K562 (cell line): ENCODE results near the gene P4HTM. TPM values are rescaled to one million over a fixed set of nuclear protein-coding genes. Genes with fewer than 3 reads are reported as not detected.

ENCODE experiments used
- ATF6 ChIP-seq: sonication (generic); formaldehyde crosslinking; IDR thresholded peaks from 2 replicates; pipeline ENCODE4 v1.4.0; 2020; ENCODE audit warnings: mild to moderate bottlenecking, missing genetic modification reagents
- CBX2 ChIP-seq: fragments of 200-600 bp; sonication (generic); IDR thresholded peaks from one replicate; pipeline ENCODE4 v1.6.1; 2012; ENCODE audit warnings: mild to moderate bottlenecking, low read length, inconsistent platforms; ENCODE audit not compliant: insufficient read depth, poor library complexity, severe bottlenecking
- CHAMP1 ChIP-seq: fragments of 450-650 bp; IDR thresholded peaks from 2 replicates; pipeline ENCODE4 v1.6.1; 2016; ENCODE audit warnings: mild to moderate bottlenecking
- CHD1 ChIP-seq: fragments of 200-600 bp; sonication (generic); IDR thresholded peaks from one replicate; pipeline ENCODE4 v1.6.1; 2012; ENCODE audit warnings: mild to moderate bottlenecking, moderate library complexity, low read length, inconsistent platforms
- EP400 ChIP-seq: fragments of 450-650 bp; IDR thresholded peaks from 2 replicates; pipeline ENCODE4 v1.6.1; 2017; ENCODE audit warnings: antibody characterized with exemption, mild to moderate bottlenecking, moderate library complexity
- ERF ChIP-seq: fragments of 450-650 bp; formaldehyde crosslinking; IDR thresholded peaks from 2 replicates; pipeline ENCODE4 v1.4.0; 2020; ENCODE audit warnings: mild to moderate bottlenecking, mixed read lengths
- FOSL1 ChIP-seq: fragments of 200-800 bp; sonication (Bioruptor generic); conservative IDR thresholded peaks from 2 replicates; pipeline ENCODE4 v1.6.1; 2016; ENCODE audit warnings: missing genetic modification characterization, missing compliant biosample characterization
- MAZ ChIP-seq, 2 experiments: fragments of 450-650 bp in 1 of 2; sonication (generic) in 1 of 2; formaldehyde crosslinking; IDR thresholded peaks in 1 of 2; conservative IDR thresholded peaks in 1 of 2; 2 replicates each; pipeline versions ENCODE4 v1.4.0 to v1.5.0; 2020; ENCODE audit warnings: mild to moderate bottlenecking in 1 of 2, missing genetic modification reagents in 1 of 2
- MEIS2 ChIP-seq: fragments of 450-650 bp; IDR thresholded peaks from 2 replicates; pipeline ENCODE4 v1.6.1; 2014; ENCODE audit warnings: mild to moderate bottlenecking; ENCODE audit not compliant: partially characterized antibody
- MTA3 ChIP-seq: fragments of 450-650 bp; formaldehyde crosslinking; IDR thresholded peaks from 2 replicates; pipeline ENCODE4 v1.6.1; 2017; ENCODE audit warnings: mild to moderate bottlenecking, borderline replicate concordance
- NR2C2 ChIP-seq, 2 experiments: fragments of 200-800 bp in 1 of 2; sonication (Bioruptor generic) in 1 of 2; sonication (generic) in 1 of 2; formaldehyde crosslinking in 1 of 2; IDR thresholded peaks; 2 replicates each; pipeline versions ENCODE4 v1.6.1 to v1.8.0; 2016 to 2022; ENCODE audit warnings: mild to moderate bottlenecking in 1 of 2, missing compliant biosample characterization in 1 of 2, missing genetic modification characterization in 1 of 2, missing genetic modification reagents in 1 of 2
- NRF1 ChIP-seq, 2 experiments: fragments of 450-650 bp; IDR thresholded peaks in 1 of 2; conservative IDR thresholded peaks in 1 of 2; 2 replicates each; pipeline ENCODE4 v1.6.1; 2014; ENCODE audit warnings: mild to moderate bottlenecking in 2 of 2
- PTRF ChIP-seq: fragments of 450-650 bp; IDR thresholded peaks from 2 replicates; pipeline ENCODE4 v1.6.1; 2016; ENCODE audit warnings: mild to moderate bottlenecking, missing genetic modification characterization, missing compliant biosample characterization
- PURB ChIP-seq: sonication (generic); formaldehyde crosslinking; IDR thresholded peaks from 2 replicates; pipeline ENCODE4 v1.9.0; 2021; ENCODE audit warnings: low read depth, mild to moderate bottlenecking, missing genetic modification reagents
- RBM25 ChIP-seq: fragments of 200-400 bp; formaldehyde crosslinking; IDR thresholded peaks from 2 replicates; pipeline ENCODE4 v1.6.1; 2018; ENCODE audit warnings: low read length, low read depth, moderate library complexity; ENCODE audit not compliant: severe bottlenecking
- RUNX1 ChIP-seq: sonication (generic); IDR thresholded peaks from 2 replicates; pipeline ENCODE4 v1.6.1; 2016; ENCODE audit warnings: antibody characterized with exemption, low read depth
- SRSF3 ChIP-seq: fragments of 200-400 bp; formaldehyde crosslinking; IDR thresholded peaks from 2 replicates; pipeline ENCODE4 v1.6.1; 2016; ENCODE audit warnings: mild to moderate bottlenecking, low read length, moderate library complexity; ENCODE audit not compliant: insufficient read depth
- TAF7 ChIP-seq: fragments of 450-650 bp; IDR thresholded peaks from 2 replicates; pipeline ENCODE4 v1.6.1; 2016; ENCODE audit warnings: missing genetic modification characterization, missing compliant biosample characterization
- TCF7L2 ChIP-seq: fragments of 150-350 bp; IDR thresholded peaks from 2 replicates; pipeline ENCODE4 v1.6.1; 2016; ENCODE audit warnings: low read depth, mild to moderate bottlenecking, low read length, moderate library complexity
- U2AF1 ChIP-seq: fragments of 200-400 bp; formaldehyde crosslinking; optimal IDR thresholded peaks from 2 replicates; pipeline ENCODE3; 2017; ENCODE audit warnings: mild to moderate bottlenecking, low read depth, low read length, moderate library complexity
- YY1 ChIP-seq, 3 experiments: IDR thresholded peaks; 2 replicates each; pipeline ENCODE4 v1.6.1; 2011; ENCODE audit warnings: low read length in 2 of 3, mild to moderate bottlenecking in 2 of 3, moderate library complexity in 2 of 3, borderline replicate concordance in 1 of 3, control low read depth in 1 of 3, low read depth in 1 of 3; ENCODE audit not compliant: insufficient read depth in 3 of 3, insufficient replicate concordance in 2 of 3, control insufficient read depth in 1 of 3, insufficient read length in 1 of 3; ENCODE audit errors: extremely low read depth in 1 of 3
- ZBTB17 ChIP-seq: fragments of 450-650 bp; formaldehyde crosslinking; IDR thresholded peaks from 2 replicates; pipeline ENCODE4 v1.4.0; 2020; ENCODE audit warnings: mild to moderate bottlenecking
- ZC3H4 ChIP-seq: sonication (generic); formaldehyde crosslinking; IDR thresholded peaks from 2 replicates; pipeline ENCODE4 v1.9.0; 2021; ENCODE audit warnings: missing genetic modification reagents, borderline replicate concordance
- polyA plus RNA-seq, 8 experiments: library from polyadenylated mRNA; depleted of rRNA in 4 of 8; stranded (reverse) in 5 of 8; unstranded in 3 of 8; fragments of >200 nt; fragmentation: Nextera tagmentation in 2 of 8; fragmentation: Illumina TruSeq in 1 of 8; extraction: Ambion mirVana in 2 of 8; extraction: Trizol in 1 of 8; gene quantifications; 2 replicates each; pipeline versions ENCODE4 v1.2.1 to v1.2.3, GENCODE V29; 2011 to 2014; ENCODE audit warnings: inconsistent platforms in 1 of 8, missing spikeins in 1 of 8
- total RNA-seq, 7 experiments: library from RNA; depleted of rRNA in 6 of 7; stranded (reverse); fragments of >200 nt in 6 of 7; fragmentation: Illumina TruSeq in 2 of 7; extraction: Trizol in 2 of 7; gene quantifications; 2 replicates each; pipeline versions ENCODE4 v1.2.1 to v1.2.3, GENCODE V29; 2011 to 2021; ENCODE audit warnings: low replicate concordance in 1 of 7

The P4HTM gene
- total and polyA plus RNA-seq, 9 of the 15 experiments (the other 6 are each of a cell fraction or from before 2014, with no cell fraction given): 0.09 to 0.66 (median 0.25) TPM; not detected in 2

- TF ChIP-seq NRF1 (conservative IDR thresholded peaks at IDR 0.05 in 1 of 2, IDR thresholded peaks at IDR 0.05 in 1 of 2) (peak; percentile 91 to 93), YY1 (IDR thresholded peaks at IDR 0.05; ENCODE audit: borderline replicate concordance in 1 of 3, control insufficient read depth in 1 of 3, extremely low read depth in 1 of 3, insufficient read depth in 3 of 3, insufficient read length in 1 of 3, insufficient replicate concordance in 2 of 3, low read depth in 1 of 3, low read length in 2 of 3) (no peak), FOSL1 (tag) (no peak), CBX2 (no peak), MAZ (CRISPR knock-in tag; conservative IDR thresholded peaks at IDR 0.05 in 1 of 2, IDR thresholded peaks at IDR 0.05 in 1 of 2) (peak in 1 of 2 experiments; percentile 43; a peak in 3 of 4 replicates), CHD1 (peak; percentile 43), EP400 (peak; percentile 57; the same call in 1 of the 2 replicates), TCF7L2 (no peak), ZC3H4 (CRISPR knock-in tag) (no peak), ERF (0 out of 2 replicates have a peak, but pooled peaks have one; percentile 41), SRSF3 (no peak), CHAMP1 (no peak), TAF7 (no peak), NR2C2 (CRISPR knock-in tag; IDR thresholded peaks at IDR 0.05) (peak; percentile 58), NR2C2 (tag; IDR thresholded peaks at IDR 0.05) (peak; percentile 45), MTA3 (0 out of 2 replicates have a peak, but pooled peaks have one; percentile 47), ZBTB17 (0 out of 2 replicates have a peak, but pooled peaks have one; percentile 12), U2AF1 (peak; percentile 71), PTRF (no peak), MEIS2 (no peak), RUNX1 (0 out of 2 replicates have a peak, but pooled peaks have one; percentile 15), ATF6 (CRISPR knock-in tag) (no peak), RBM25 (no peak), PURB (CRISPR knock-in tag) (no peak)
These were observed 28.1 kb downstream of the P4HTM start, which contains the start of gene DALRD3 (continued) for GRCh38 chr3:49017971-49018706.
